HG03460 (cell line): ENCODE data around the gene CD4.
A peak's percentile ranks its signal among the peaks of the same experiment; 100 is the strongest.
"Not testable (repeated sequence)": the region's sequence is repeated elsewhere in the genome, so short reads cannot be mapped to it uniquely, and the experiment has no call there.

Source experiments
- ATAC-seq: cut with Tn5 transposase; IDR thresholded peaks from one replicate; pipeline ENCODE4 v1.9.1; 2021; ENCODE audit not compliant: unreplicated experiment

The CD4 gene

GRCh38 chr12:6843118-6843902 lies 54.0 kb downstream of the CD4 start:
- no peak for ATAC-seq

- no peak for ATAC-seq
These were observed 56.1 kb downstream of the CD4 start for GRCh38 chr12:6845395-6845794.

- ATAC-seq = no peak
These were observed 57.1 kb downstream of the CD4 start for GRCh38 chr12:6846316-6846869.

DNA sequence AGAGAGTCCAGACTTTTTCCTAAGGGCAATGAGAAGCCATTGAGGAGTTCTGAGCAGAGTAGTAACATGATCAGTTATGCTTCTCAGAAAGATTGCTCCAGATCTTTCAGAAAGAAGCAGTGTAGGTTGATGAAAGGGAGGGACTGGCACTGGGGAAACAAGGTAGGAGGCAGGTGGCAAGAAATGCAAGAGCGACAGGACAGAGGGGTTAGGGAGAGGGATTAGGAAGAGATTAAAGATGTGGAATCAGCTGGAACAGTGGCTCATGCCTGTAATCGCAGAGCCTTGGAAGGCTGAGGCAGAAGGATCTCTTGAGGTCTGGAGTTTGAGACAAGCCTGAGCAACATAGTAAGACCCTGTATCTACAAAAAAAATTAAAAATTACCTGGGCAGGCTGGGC lies 58.3 kb downstream of the CD4 start:
- ATAC-seq = no peak

DNA sequence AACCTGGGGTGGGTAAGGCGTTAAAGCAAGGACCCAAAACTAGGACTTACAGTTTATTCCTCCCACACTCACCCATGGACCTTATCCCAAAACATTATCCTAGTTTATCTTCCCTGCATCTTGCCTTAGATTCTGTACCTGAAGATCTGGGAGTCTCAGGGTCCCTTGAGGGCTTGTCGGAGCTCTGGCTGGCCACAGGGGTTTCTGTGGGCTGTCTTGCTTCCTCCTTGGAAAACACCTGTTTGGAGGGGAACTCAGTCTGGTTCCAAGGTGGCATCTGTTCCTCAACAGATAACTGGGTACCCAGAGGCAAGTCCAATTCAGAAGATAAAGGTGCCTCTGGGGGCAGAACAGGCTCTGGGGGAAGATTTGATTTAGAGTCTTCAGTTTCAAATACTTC lies 60.1 kb downstream of the CD4 start:
- ATAC-seq = no peak

- no peak for ATAC-seq
These were observed 60.7 kb downstream of the CD4 start for GRCh38 chr12:6849976-6850560.

DNA sequence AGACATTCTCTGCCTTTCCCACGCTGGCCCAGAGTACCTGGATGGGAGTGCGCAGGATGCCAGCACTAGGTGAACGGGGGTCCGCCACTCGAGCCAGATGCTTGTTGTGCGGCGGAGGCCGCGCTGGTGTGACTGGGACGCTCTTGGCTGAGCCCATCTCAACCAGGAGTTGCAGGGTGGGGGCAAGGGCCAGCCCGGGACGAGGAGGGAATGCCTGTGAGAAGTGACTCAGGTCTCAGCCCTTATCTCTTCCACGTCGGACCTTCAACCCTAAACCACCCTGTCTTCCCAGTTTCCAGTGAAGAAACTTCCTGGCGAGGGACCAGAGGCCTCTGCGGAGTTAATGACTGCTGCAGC lies 61.4 kb downstream of the CD4 start:
- no peak for ATAC-seq

GRCh38 chr12:6851153-6851920 lies 62.0 kb downstream of the CD4 start, which contains the start of gene CDCA3:
Gene CDCA3, minus strand, starts transcription at chr12:6851286. Its CDS starts 334 bp downstream, at chr12:6850952.
- peak; percentile 52 for ATAC-seq

DNA sequence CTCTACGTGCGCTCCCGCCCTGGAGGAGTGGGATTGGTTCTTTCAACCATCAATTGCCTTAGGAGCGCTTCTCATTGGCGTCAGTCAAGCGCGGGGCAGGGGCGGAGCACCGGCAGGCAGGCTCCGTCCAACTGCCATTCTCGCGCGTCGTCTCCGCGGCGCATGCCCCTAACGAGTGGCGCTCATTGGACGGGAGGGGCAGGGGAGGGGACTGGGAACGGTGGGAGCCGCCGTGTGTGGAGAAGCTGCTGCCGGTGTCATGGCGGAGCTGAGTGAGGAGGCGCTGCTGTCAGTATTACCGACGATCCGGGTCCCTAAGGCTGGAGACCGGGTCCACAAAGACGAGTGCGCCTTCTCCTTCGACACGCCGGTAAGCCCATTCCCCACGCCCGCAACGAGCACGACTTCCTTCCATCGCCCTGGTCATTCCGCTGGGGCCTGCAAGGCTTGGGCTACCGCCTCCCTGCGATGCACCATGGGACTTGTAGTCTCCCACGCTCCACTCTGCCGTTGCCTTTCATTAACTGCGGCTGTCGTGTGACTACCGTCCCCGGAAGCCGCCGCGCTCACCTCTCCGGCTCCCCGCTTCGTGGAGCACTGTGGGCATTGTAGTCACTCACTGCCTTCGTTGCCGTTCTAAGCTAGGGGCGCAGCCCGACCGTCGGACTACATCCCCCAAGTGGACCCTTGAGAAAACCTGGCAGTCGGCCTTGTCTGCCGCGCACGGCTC lies 62.8 kb downstream of the CD4 start, which contains the start of gene USP5:
Gene USP5 (plus strand): TSS at position 230 of the 730 bp plus-strand sequence. CDS start 30 bp downstream, at position 260.
- peak; percentile 69 for ATAC-seq

DNA sequence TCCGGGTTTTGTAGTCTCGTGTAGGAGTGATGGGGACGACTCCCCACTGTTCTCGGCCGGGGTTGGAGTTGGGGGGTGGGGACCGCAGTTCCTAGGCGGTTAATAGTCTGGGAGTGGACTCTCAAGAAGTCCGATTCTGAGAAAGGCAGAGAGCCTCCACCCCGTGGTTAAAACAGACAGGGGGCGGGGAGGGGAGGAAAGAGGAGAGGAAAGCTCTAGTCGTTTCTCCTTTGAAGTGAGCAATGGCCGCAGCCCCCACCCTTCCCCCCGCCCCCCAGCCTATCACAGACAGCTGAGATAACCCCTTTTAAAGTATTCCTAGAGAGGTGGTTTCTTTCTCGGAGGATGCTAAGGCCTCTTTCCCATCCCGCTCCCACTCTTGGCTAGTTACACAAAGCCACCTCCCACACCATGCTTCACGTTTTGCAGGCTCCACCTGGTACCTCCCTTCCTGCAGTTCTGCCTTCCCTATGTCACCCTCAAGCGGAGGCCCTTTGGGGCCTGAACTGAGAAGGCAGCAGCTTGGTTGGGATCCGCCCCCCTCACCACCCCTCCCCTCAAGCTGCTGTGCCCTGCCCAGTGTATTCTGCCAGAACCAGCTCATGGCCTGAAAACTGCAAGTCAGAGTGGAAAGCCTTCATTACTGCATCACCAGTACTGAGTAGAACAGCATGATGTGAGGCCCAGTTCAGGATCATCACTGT lies 63.5 kb downstream of the CD4 start:
- ATAC-seq = no peak

DNA sequence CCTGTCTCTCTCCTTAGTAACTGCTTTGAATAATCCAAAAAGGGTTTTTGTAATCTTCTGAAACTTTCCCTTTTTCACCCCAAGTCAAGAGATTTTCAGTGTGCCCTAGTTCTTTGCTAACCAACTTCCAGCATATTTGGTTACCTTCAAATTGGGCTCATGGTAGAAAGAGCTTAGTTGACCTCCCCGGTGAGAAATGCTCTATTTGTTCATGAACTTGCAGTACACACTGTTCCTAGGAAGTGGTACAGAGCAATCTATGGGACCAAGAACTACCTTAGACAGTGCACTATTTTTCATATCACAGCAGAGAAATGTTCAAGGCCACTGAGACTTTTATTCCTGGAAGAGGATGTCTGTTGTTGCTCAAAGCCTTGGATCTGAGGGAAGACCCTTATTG lies 64.3 kb downstream of the CD4 start:
- ATAC-seq = no peak

GRCh38 chr12:6854036-6854435 lies 64.7 kb downstream of the CD4 start:
- ATAC-seq = no peak

- ATAC-seq = no peak
These were observed 66.0 kb downstream of the CD4 start for GRCh38 chr12:6855322-6855721.

DNA sequence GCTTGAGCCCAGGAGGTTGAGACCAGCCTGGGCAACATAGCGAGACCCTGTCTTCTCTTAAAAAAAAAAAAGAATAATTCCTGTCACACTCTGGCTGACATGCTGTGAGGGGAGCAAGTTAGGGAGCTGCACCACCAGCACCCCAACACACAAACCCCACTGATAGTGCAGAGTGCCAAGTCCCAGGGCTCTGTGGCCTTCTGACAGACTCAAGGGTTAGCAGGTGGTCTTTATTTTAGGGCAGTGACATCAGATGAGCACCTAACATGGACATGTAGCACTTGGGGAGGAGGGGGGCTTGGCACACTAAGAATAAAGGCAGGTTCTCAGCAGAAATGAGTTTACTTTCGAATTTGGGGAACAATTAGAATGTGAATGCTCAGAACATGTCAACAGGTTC lies 69.5 kb downstream of the CD4 start:
- no peak for ATAC-seq

DNA sequence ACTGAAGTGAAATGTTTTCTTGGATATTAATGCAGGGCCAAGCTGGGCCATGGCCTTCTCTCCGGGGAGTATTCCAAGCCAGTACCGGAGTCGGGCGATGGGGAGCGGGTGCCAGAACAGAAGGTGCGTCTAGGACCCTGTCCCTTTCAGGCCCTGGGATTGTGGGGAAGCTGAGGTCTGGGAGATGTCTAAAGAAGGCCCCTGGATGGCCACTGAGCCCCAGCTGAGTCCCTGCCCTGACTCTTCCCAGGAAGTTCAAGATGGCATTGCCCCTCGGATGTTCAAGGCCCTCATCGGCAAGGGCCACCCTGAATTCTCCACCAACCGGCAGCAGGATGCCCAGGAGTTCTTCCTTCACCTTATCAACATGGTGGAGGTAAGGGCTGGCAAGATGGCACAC lies 70.8 kb downstream of the CD4 start:
- ATAC-seq = no peak

DNA sequence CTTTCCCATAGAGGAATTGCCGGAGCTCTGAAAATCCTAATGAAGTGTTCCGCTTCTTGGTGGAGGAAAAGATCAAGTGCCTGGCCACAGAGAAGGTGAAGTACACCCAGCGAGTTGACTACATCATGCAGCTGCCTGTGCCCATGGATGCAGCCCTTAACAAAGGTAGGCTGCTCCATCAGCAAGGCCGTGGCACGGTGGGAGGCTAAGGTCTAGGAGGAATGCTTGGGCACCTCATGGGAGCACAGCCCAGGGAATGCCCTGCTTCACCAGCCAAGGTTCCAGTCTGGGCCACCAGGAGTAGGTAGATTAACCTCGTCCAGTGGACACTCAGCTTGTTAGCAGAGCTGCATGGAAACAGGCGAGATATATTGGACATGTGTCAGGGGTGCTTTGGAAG lies 71.6 kb downstream of the CD4 start:
- ATAC-seq = no peak

GRCh38 chr12:6861391-6861790 lies 72.1 kb downstream of the CD4 start:
- no peak for ATAC-seq

DNA sequence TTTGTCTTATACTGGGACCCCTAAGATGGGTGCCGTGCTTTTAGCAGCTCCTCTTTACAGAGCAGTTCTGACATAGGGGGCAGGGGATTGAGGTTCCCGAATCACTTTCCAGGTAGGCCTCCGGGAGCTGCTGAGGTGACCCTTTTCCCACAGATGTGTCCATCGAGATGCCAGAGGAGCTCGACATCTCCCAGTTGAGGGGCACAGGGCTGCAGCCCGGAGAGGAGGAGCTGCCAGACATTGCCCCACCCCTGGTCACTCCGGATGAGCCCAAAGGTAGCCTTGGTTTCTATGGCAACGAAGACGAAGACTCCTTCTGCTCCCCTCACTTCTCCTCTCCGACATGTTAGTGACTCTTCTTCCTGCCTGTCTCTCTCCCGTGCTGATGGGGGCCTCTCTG lies 73.7 kb downstream of the CD4 start:
- ATAC-seq = no peak

- ATAC-seq = no peak
These were observed 74.4 kb downstream of the CD4 start for GRCh38 chr12:6863586-6864321.

DNA sequence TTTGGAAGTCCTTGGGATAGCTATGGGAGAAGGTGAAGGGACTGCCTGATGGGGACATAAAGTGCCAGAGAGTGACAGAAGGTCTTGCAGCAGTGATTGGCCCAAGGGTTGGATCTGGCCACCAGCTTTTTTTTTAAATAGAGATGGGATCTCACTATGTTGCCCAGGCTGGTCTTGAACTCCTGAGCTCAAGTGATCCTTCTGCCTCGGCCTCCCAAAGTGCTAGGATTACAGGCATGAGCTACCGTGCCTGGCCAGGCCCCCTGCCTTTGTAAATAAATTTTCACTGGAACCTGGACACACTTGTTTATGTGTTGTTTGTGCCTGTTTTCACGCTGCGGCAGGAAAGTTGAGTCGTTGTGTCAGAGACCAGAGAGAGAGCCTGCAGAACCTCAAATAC lies 76.0 kb downstream of the CD4 start:
- not testable (repeated sequence) for ATAC-seq
